ENCODE results near the gene DHODH. TPM values are rescaled to one million over a fixed set of nuclear protein-coding genes. Genes with fewer than 3 reads are reported as not detected.

Gene DHODH
- total RNA-seq, 1 donor from 2014 or later = 4.7 TPM

DNA sequence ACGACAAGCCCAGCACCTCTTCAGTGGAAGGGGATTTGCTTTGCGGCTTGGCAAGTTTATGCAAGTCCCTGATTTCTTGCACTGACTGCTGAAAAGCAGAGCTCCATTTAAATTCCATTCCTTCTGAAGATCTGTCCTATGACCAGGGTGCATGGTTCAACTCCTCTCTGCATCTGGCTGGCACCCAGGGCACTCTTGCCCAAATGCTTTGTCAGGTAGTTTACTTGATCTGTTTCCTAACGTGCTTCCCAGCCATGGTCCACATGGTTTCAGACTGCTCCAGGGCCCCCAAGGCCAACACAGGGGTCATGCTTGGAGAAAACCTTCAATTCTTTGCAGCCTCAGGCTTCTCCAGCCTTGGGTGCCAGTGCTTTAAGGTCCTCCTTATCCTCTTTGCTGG lies 34.5 kb downstream of the DHODH start:
- H3K27me3 Mint-ChIP-seq (ENCODE audit: unreplicated experiment) = peaks cover 4% of the 10 kb centered on the region
- no peaks in the 10 kb centered on the region for H3K9me3 Mint-ChIP-seq (ENCODE audit: unreplicated experiment)
- H3K4me3 Mint-ChIP-seq (ENCODE audit: unreplicated experiment) = no peak overlapping the region
- H3K27ac Mint-ChIP-seq (ENCODE audit: unreplicated experiment) = no peak overlapping the region
- no peaks in the 10 kb centered on the region for H3K36me3 Mint-ChIP-seq (ENCODE audit: low read depth, unreplicated experiment)
- H3K4me1 Mint-ChIP-seq (ENCODE audit: unreplicated experiment) = peaks cover 6% of the 10 kb centered on the region
- DNase-seq (ENCODE audit: low spot score) = no peak
- TF ChIP-seq, protein P1, sequence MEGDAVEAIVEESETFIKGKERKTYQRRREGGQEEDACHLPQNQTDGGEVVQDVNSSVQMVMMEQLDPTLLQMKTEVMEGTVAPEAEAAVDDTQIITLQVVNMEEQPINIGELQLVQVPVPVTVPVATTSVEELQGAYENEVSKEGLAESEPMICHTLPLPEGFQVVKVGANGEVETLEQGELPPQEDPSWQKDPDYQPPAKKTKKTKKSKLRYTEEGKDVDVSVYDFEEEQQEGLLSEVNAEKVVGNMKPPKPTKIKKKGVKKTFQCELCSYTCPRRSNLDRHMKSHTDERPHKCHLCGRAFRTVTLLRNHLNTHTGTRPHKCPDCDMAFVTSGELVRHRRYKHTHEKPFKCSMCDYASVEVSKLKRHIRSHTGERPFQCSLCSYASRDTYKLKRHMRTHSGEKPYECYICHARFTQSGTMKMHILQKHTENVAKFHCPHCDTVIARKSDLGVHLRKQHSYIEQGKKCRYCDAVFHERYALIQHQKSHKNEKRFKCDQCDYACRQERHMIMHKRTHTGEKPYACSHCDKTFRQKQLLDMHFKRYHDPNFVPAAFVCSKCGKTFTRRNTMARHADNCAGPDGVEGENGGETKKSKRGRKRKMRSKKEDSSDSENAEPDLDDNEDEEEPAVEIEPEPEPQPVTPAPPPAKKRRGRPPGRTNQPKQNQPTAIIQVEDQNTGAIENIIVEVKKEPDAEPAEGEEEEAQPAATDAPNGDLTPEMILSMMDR (IDR thresholded peaks at IDR 0.05; ENCODE audit: unreplicated experiment) = no peak

DNA sequence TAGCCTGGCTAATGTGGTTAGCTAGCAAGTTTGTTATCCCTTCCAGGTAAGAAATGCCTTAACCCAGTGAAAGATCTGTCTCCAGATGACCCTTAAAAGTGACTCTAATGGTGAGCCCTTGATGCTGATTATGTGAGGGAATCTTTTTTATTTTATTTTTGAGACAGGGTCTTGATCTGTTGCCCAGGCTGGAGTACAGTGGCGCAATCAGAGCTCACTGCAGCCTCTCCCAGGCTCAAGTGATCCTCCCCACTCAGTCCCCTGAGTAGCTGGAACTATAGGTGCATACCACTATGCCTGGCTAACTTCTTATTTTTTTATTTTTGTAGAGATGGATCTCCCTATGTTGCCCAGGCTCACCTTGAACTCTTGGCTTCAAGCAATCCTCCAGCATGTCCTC lies 35.0 kb downstream of the DHODH start:
- Mint-ChIP-seq H3K27ac (ENCODE audit: unreplicated experiment) (no peak overlapping the region), H3K4me3 (ENCODE audit: unreplicated experiment) (no peak overlapping the region), H3K36me3 (ENCODE audit: low read depth, unreplicated experiment) (no peaks in the 10 kb centered on the region), H3K27me3 (ENCODE audit: unreplicated experiment) (peaks cover 4% of the 10 kb centered on the region), H3K4me1 (ENCODE audit: unreplicated experiment) (peaks cover 6% of the 10 kb centered on the region), H3K9me3 (ENCODE audit: unreplicated experiment) (no peaks in the 10 kb centered on the region)
- TF ChIP-seq, protein P1 (IDR thresholded peaks at IDR 0.05; ENCODE audit: unreplicated experiment) = no peak
- no peak for DNase-seq (ENCODE audit: low spot score)

DNA sequence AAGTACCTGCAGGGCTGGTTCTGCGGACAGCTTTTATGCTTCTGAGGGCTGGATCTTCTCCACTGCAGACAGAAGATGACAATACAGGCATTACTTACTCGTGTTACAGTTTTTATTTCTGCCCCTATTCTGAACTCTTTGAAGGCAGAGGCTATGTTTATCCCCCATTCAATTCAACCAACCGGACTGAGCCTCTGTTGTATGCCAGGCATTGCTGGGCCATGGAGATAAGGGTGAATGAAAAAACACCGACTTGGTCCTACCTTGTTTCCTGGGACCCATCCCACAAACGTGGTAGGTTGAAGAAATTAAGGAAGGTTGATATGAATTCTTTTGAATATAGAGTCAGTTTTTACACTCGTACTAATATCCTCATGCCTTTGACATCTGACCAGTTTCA lies 35.8 kb downstream of the DHODH start:
- H3K27ac Mint-ChIP-seq (ENCODE audit: unreplicated experiment) = no peak overlapping the region

DNA sequence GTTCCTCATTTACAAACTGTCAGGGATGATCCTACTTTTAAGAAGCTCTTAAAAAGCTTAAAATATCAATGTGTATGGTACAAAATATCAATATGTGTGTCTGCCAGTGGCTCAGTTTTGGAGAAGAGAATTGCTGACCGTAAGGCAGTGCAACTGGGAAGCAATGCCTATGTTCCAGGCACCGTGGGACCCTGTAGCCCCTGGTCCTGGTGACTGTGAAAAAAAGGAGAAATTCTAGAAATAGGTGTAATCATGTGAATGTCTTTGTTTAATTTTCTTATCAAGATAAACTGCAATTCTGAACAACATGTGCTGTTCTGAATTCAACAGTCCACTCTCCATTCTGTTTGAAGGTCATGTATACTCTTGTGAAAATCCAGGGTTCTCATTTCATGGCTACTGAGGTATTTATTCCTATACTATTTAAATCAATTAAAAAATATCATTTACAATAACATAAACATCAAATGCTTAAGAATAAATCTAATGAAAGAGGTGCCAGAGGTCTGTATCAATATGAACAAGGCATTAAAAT lies 36.3 kb downstream of the DHODH start:
- no peak for DNase-seq (ENCODE audit: low spot score)
- Mint-ChIP-seq H3K4me3 (ENCODE audit: unreplicated experiment) (no peak overlapping the region), H3K4me1 (ENCODE audit: unreplicated experiment) (peaks cover 6% of the 10 kb centered on the region), H3K27ac (ENCODE audit: unreplicated experiment) (no peak overlapping the region), H3K36me3 (ENCODE audit: low read depth, unreplicated experiment) (peaks cover 2% of the 10 kb centered on the region), H3K27me3 (ENCODE audit: unreplicated experiment) (peaks cover 4% of the 10 kb centered on the region), H3K9me3 (ENCODE audit: unreplicated experiment) (no peaks in the 10 kb centered on the region)
- TF ChIP-seq, protein P1 (IDR thresholded peaks at IDR 0.05; ENCODE audit: unreplicated experiment) = no peak

More for the DNA sequence above, 35.8 kb downstream of the DHODH start:
- Mint-ChIP-seq H3K27me3 (ENCODE audit: unreplicated experiment) (peaks cover 4% of the 10 kb centered on the region), H3K4me3 (ENCODE audit: unreplicated experiment) (no peak overlapping the region), H3K36me3 (ENCODE audit: low read depth, unreplicated experiment) (no peaks in the 10 kb centered on the region), H3K4me1 (ENCODE audit: unreplicated experiment) (peaks cover 6% of the 10 kb centered on the region), H3K9me3 (ENCODE audit: unreplicated experiment) (no peaks in the 10 kb centered on the region)
- TF ChIP-seq, protein P1 (IDR thresholded peaks at IDR 0.05; ENCODE audit: unreplicated experiment) = no peak
- no peak for DNase-seq (ENCODE audit: low spot score)

DNA sequence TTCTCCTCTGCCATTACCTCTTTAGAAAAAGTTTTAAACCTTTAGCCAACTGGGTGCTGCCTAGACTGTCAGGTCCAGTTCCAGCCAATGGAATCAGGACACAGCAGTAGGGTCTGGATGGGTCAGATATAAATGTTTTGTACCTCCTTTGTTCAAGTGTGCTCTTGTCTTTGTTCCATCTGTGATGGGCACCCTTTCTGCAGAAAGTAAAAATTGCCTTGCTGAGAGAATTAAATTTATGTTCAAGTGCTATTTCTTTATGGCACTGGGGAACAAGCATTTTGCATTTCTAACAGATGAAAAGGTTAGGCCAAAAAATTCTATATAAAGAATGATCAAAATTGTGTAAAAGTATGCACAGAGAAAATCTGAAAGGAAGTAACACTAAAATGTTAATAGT lies 40.6 kb downstream of the DHODH start:
- Mint-ChIP-seq H3K4me3 (ENCODE audit: unreplicated experiment) (no peak overlapping the region), H3K27me3 (ENCODE audit: unreplicated experiment) (no peaks in the 10 kb centered on the region), H3K27ac (ENCODE audit: unreplicated experiment) (no peak overlapping the region), H3K9me3 (ENCODE audit: unreplicated experiment) (no peaks in the 10 kb centered on the region), H3K4me1 (ENCODE audit: unreplicated experiment) (no peaks in the 10 kb centered on the region), H3K36me3 (ENCODE audit: low read depth, unreplicated experiment) (peaks cover 4% of the 10 kb centered on the region)
- DNase-seq (ENCODE audit: low spot score) = no peak
- TF ChIP-seq, protein P1 (IDR thresholded peaks at IDR 0.05; ENCODE audit: unreplicated experiment) = no peak

Data from endothelial cell (in vitro differentiated cells).